Trophoblast cell (in vitro differentiated cells and primary cell): ENCODE results near the gene TRIM14.

Experiments used
- DNase-seq, 2 donors: peaks; one replicate each; pipeline ENCODE4 v3.0.0-alpha.2; 2016
- H2AFZ ChIP-seq: 2 replicates; pipeline ENCODE4 v1.6.1; 2013; ENCODE audit warnings: low read length, moderate library complexity, mild to moderate bottlenecking; ENCODE audit not compliant: insufficient read depth, poor library complexity
- H2AK5ac ChIP-seq: 2 replicates; pipeline ENCODE4 v1.6.1; 2013; ENCODE audit warnings: mild to moderate bottlenecking, low read length
- H2BK120ac ChIP-seq: 2 replicates; pipeline ENCODE4 v1.6.1; 2013; ENCODE audit warnings: low read length, mild to moderate bottlenecking, moderate library complexity; ENCODE audit not compliant: insufficient read depth, poor library complexity
- H2BK12ac ChIP-seq: 2 replicates; pipeline ENCODE4 v1.6.1; 2013; ENCODE audit warnings: mild to moderate bottlenecking, low read length, moderate library complexity
- H2BK5ac ChIP-seq: 2 replicates; pipeline ENCODE4 v1.6.1; 2013; ENCODE audit warnings: low read length, low read depth, moderate library complexity, mild to moderate bottlenecking; ENCODE audit not compliant: poor library complexity
- H3K14ac ChIP-seq: 2 replicates; pipeline ENCODE4 v1.6.1; 2013; ENCODE audit warnings: mild to moderate bottlenecking, low read length
- H3K18ac ChIP-seq: 2 replicates; pipeline ENCODE4 v1.6.1; 2013; ENCODE audit warnings: mild to moderate bottlenecking, low read length
- H3K23ac ChIP-seq: 2 replicates; pipeline ENCODE4 v1.6.1; 2013; ENCODE audit warnings: low read length
- H3K27ac ChIP-seq: 2 replicates; pipeline ENCODE4 v1.5.1; 2013; ENCODE audit warnings: low read depth, mild to moderate bottlenecking, inconsistent platforms, low read length, moderate library complexity
- H3K27me3 ChIP-seq: 2 replicates; pipeline ENCODE4 v1.6.1; 2013; ENCODE audit warnings: inconsistent platforms, mild to moderate bottlenecking, low read length, moderate library complexity; ENCODE audit not compliant: insufficient read depth
- H3K36me3 ChIP-seq, 2 experiments: 1 replicate in 1 of 2; 2 replicates in 1 of 2; pipeline ENCODE4 v1.6.1; 2013; ENCODE audit warnings: low read length in 2 of 2, mild to moderate bottlenecking in 2 of 2, moderate library complexity in 1 of 2; ENCODE audit not compliant: insufficient read depth in 2 of 2, control insufficient read depth in 1 of 2
- H3K4ac ChIP-seq: 2 replicates; pipeline ENCODE4 v1.6.1; 2013; ENCODE audit warnings: low read depth, mild to moderate bottlenecking, low read length, moderate library complexity
- H3K4me1 ChIP-seq, 2 experiments: 1 replicate in 1 of 2; 2 replicates in 1 of 2; pipeline ENCODE4 v1.6.1; 2013; ENCODE audit warnings: low read length in 2 of 2, mild to moderate bottlenecking in 2 of 2, moderate library complexity in 1 of 2; ENCODE audit not compliant: insufficient read depth in 2 of 2, control insufficient read depth in 1 of 2
- H3K4me2 ChIP-seq: 2 replicates; pipeline ENCODE4 v1.6.1; 2013; ENCODE audit warnings: inconsistent platforms, mild to moderate bottlenecking, low read length, moderate library complexity
- H3K4me3 ChIP-seq: 2 replicates; pipeline ENCODE4 v1.5.1; 2013; ENCODE audit warnings: mild to moderate bottlenecking, low read depth, low read length, inconsistent platforms
- H3K79me1 ChIP-seq: one replicate; pipeline ENCODE4 v1.6.1; 2013; ENCODE audit warnings: low read length
- H3K79me2 ChIP-seq: 2 replicates; pipeline ENCODE4 v1.6.1; 2013; ENCODE audit warnings: low read length, mild to moderate bottlenecking; ENCODE audit not compliant: control insufficient read depth, insufficient read depth, poor library complexity
- H3K9ac ChIP-seq: 2 replicates; pipeline ENCODE4 v1.6.1; 2013; ENCODE audit warnings: mild to moderate bottlenecking, low read length
- H3K9me3 ChIP-seq: 2 replicates; pipeline ENCODE4 v1.6.1; 2013; ENCODE audit warnings: low read depth, mild to moderate bottlenecking, control low read depth, inconsistent platforms, low read length; ENCODE audit not compliant: insufficient read depth
- H4K12ac ChIP-seq: 2 replicates; pipeline ENCODE4 v1.6.1; 2013; ENCODE audit warnings: low read depth, mild to moderate bottlenecking, low read length, moderate library complexity
- H4K8ac ChIP-seq: 2 replicates; pipeline ENCODE4 v1.6.1; 2013; ENCODE audit warnings: low read depth, mild to moderate bottlenecking, low read length, moderate library complexity
- H4K91ac ChIP-seq: one replicate; pipeline ENCODE4 v1.6.1; 2013; ENCODE audit warnings: low read depth, mild to moderate bottlenecking, low read length, moderate library complexity
- WGBS: extraction: QIAGEN DNeasy Blood & Tissue Kit; methylation state at CpG from one replicate; pipeline ENCODE4 v1.1.7; 2013; ENCODE audit warnings: missing lambda C conversion rate; ENCODE audit not compliant: insufficient read length, insufficient coverage; ENCODE audit errors: extremely low coverage; 5-methylcytosine and 5-hydroxymethylcytosine counted together

TRIM14 gene

GRCh38 chr9:98050351-98050750, 68.7 kb downstream of the TRIM14 start:
- Histone ChIP-seq H3K23ac (no peak overlapping the region), H3K4me3 (no peak overlapping the region), H3K79me1 (no peaks in the 10 kb centered on the region), H2AK5ac (no peak overlapping the region), H2BK5ac (no peak overlapping the region), H4K12ac (no peak overlapping the region), H3K14ac (no peak overlapping the region), H2AFZ (no peak overlapping the region), H2BK120ac (no peak overlapping the region), H3K9ac (no peak overlapping the region), H4K91ac (no peak overlapping the region), H3K27ac (no peak overlapping the region), H3K18ac (no peak overlapping the region), H2BK12ac (no peak overlapping the region), H3K79me2 (no peaks in the 10 kb centered on the region), H4K8ac (no peak overlapping the region), H3K4me1 (no peaks in the 10 kb centered on the region), H3K4me2 (no peak overlapping the region), H3K4ac (no peak overlapping the region), H3K27me3 (no peaks in the 10 kb centered on the region), H3K9me3 (no peaks in the 10 kb centered on the region), H3K36me3 (no peaks in the 10 kb centered on the region)
- no CpG with 5 or more reads among the region's 4 CpGs for WGBS
- DNase-seq: no peak

DNA sequence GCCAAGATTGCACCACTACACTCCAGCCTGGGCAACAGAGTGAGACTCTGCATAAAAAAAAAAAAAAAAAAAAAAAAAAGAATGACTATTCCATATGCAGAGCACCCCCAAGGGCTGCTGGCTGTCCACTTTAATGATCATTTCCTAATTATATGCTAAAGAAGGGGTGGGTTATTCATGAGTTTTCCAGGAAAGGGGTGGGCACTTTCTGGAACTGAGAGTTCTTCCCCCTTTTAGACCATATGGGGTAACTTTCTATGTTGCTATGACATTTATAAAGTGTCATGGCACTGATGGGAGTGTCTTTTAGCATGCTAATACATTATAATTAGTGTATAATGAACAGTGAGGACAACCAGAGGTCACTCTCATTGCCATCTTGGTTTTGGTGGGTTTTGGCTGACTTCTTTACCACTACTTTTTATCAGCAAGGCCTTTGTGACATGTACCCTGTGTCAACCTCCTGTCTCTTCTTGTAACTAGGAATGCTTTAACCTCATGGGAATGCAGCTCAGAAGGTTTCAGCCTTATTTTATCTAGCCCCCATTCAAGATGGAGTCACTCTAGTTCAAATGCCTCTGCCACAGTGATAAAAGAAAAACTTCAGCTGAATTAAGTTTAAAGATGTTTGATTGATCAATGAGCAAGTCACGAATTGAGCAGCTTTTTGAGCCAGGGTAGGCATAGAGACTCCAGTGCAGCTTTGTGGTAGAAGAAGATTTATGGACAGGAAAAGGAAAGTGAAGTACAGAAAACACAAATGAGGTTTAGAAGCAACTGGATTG, 69.5 kb downstream of the TRIM14 start:
- Histone ChIP-seq H3K14ac (no peak overlapping the region), H3K4ac (no peak overlapping the region), H2AFZ (no peak overlapping the region), H3K27me3 (no peaks in the 10 kb centered on the region), H3K9ac (no peak overlapping the region), H4K91ac (no peak overlapping the region), H3K4me3 (no peak overlapping the region), H4K8ac (no peak overlapping the region), H2BK120ac (no peak overlapping the region), H2BK12ac (no peak overlapping the region), H3K79me1 (no peaks in the 10 kb centered on the region), H3K18ac (no peak overlapping the region), H3K4me1 (no peaks in the 10 kb centered on the region), H3K9me3 (no peaks in the 10 kb centered on the region), H3K23ac (no peak overlapping the region), H3K36me3 (no peaks in the 10 kb centered on the region), H2BK5ac (no peak overlapping the region), H3K4me2 (no peak overlapping the region), H3K79me2 (no peaks in the 10 kb centered on the region), H3K27ac (no peak overlapping the region), H4K12ac (no peak overlapping the region), H2AK5ac (no peak overlapping the region)
- DNase-seq: no peak
- WGBS: no CpG with 5 or more reads among the region's 1 CpG

GRCh38 chr9:98047002-98047401, 72.0 kb downstream of the TRIM14 start:
- no peak overlapping the region for H2AK5ac ChIP-seq
- H3K23ac ChIP-seq: no peak overlapping the region
- no peaks in the 10 kb centered on the region for H3K27me3 ChIP-seq
- H3K4me1 ChIP-seq: no peaks in the 10 kb centered on the region
- no peak overlapping the region for H3K14ac ChIP-seq
- H3K27ac ChIP-seq: no peak overlapping the region
- no peak overlapping the region for H4K12ac ChIP-seq
- no peaks in the 10 kb centered on the region for H3K79me2 ChIP-seq
- H2BK12ac ChIP-seq: no peak overlapping the region
- no peak overlapping the region for H3K9ac ChIP-seq
- H2BK120ac ChIP-seq: no peak overlapping the region
- no peaks in the 10 kb centered on the region for H3K79me1 ChIP-seq
- no peak overlapping the region for H4K8ac ChIP-seq
- peaks cover 0 to 2% of the 10 kb centered on the region in 2 experiments for H3K36me3 ChIP-seq
- no peak overlapping the region for H4K91ac ChIP-seq
- H3K4me3 ChIP-seq: no peak overlapping the region
- H3K4me2 ChIP-seq: no peak overlapping the region
- H3K18ac ChIP-seq: no peak overlapping the region
- no peak overlapping the region for H2BK5ac ChIP-seq
- no peak overlapping the region for H2AFZ ChIP-seq
- DNase-seq: no peak
- no peaks in the 10 kb centered on the region for H3K9me3 ChIP-seq
- no CpG with 5 or more reads among the region's 5 CpGs for WGBS
- H3K4ac ChIP-seq: no peak overlapping the region

DNA sequence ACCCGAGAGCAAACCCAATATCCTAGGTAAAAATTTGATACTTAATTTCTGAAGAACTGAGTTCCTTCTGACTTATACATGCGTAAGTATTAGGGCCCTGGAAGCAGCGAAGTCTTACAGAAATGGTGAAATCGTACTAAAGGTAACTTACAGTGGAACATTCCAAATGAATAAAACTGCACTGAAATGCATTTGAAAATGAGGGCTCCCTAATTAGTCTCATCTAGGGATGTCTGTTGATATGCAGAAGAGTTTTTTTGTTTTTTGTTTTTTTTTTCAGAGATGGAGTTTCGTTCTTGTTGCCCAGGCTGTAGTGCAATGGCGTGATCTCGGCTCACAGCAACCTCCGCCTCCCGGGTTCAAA, 72.9 kb downstream of the TRIM14 start:
- no peak overlapping the region for H4K8ac ChIP-seq
- H3K79me1 ChIP-seq: no peaks in the 10 kb centered on the region
- H3K23ac ChIP-seq: no peak overlapping the region
- H3K9ac ChIP-seq: no peak overlapping the region
- H4K12ac ChIP-seq: no peak overlapping the region
- H3K27me3 ChIP-seq: no peaks in the 10 kb centered on the region
- no peak overlapping the region for H3K27ac ChIP-seq
- DNase-seq: no peak
- no peak overlapping the region for H2AK5ac ChIP-seq
- no peak overlapping the region for H2AFZ ChIP-seq
- peaks cover 0 to 2% of the 10 kb centered on the region in 2 experiments for H3K36me3 ChIP-seq
- no peak overlapping the region for H3K4me2 ChIP-seq
- H3K14ac ChIP-seq: no peak overlapping the region
- H3K18ac ChIP-seq: no peak overlapping the region
- no peaks in the 10 kb centered on the region for H3K79me2 ChIP-seq
- no peak overlapping the region for H4K91ac ChIP-seq
- no peak overlapping the region for H3K4ac ChIP-seq
- H2BK120ac ChIP-seq: no peak overlapping the region
- no peak overlapping the region for H2BK5ac ChIP-seq
- no peaks in the 10 kb centered on the region for H3K9me3 ChIP-seq
- no CpG with 5 or more reads among the region's 9 CpGs for WGBS
- H3K4me3 ChIP-seq: no peak overlapping the region
- H2BK12ac ChIP-seq: no peak overlapping the region
- H3K4me1 ChIP-seq: no peaks in the 10 kb centered on the region
